RPMI8226 (cell line): ENCODE results near the gene DERA.

Experiments
- DNase-seq: peaks from one replicate; pipeline ENCODE4 v3.0.0-alpha.2; 2015

Gene DERA

GRCh38 chr12:16086942-16087341 lies 175.8 kb downstream of the DERA start:
- DNase-seq, result no peak
